ENCODE measurements around the gene HPN. TPM values are rescaled to one million over a fixed set of nuclear protein-coding genes. Genes with fewer than 3 reads are reported as not detected.

Gene HPN
- total and polyA plus RNA-seq, 2 of the 13 experiments (the other 11 are each of a cell fraction or from before 2014, with no cell fraction given), result 46.7 to 261 TPM

DNA sequence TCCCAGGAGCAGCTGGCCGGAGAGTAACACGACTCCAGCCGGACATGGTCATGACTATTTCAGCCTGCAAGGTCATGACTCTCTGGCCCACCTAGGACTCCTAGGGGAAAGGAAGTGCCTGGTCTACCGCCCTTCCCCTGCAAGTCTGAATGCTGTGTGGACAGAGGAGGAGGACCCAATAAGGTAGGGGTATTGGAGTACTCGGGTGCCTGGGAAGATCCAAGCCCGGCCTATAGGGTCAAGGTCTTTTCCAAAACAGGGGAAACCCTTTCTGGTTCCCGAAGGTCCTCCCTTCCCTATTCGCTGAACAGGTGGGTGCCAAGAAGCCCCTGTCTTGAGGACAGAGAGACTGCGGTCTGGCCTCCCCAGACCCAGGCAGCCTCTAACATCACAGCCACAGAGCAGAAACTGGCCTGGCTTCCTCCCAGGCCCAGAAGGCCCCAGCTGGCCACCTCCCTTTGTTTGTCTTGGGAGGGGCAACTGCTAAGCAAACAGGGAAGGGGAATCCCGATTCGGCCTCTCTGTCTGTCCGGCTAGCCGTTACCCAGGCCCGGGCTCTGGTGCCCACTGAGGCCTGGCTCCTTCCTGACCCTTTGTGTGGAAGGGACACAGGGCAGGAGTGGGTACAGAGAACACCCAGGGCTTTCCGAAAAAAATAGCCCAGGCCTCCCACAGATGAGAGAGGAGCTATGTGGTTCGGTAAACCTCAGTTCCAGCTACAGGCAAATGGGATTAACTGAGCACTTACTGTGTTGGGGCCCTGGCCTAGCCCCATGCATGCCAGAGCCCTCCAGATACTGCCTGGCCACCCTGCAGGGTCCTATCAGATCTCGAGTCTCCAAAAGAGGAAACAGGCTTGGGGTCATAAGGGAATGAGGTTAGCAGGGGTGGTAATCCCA lies 46.6 kb upstream of the HPN start (continued):
- TF ChIP-seq ATF4 (CRISPR knock-in tag; IDR thresholded peaks at IDR 0.05) (no peak), ZNF430 (CRISPR knock-in tag; IDR thresholded peaks at IDR 0.05) (0 out of 2 replicates have a peak, but pooled peaks have one; percentile 72), HNRNPK (IDR thresholded peaks at IDR 0.05; ENCODE audit: low read depth, low read length, poor library complexity, severe bottlenecking) (no peak), ZNF10 (CRISPR knock-in tag; IDR thresholded peaks at IDR 0.05; ENCODE audit: borderline replicate concordance, low read depth) (no peak), ZNF354B (CRISPR knock-in tag; IDR thresholded peaks at IDR 0.05) (no peak), POGK (CRISPR knock-in tag; conservative IDR thresholded peaks at IDR 0.05) (peak; percentile 56; the same call in 1 of the 2 replicates), KLF11 (CRISPR knock-in tag; IDR thresholded peaks at IDR 0.05) (peak; percentile 71), GATAD2A (CRISPR knock-in tag; IDR thresholded peaks at IDR 0.05) (peak; percentile 81; the same call in 1 of the 2 replicates), ZNF34 (CRISPR knock-in tag; IDR thresholded peaks at IDR 0.05; ENCODE audit: borderline replicate concordance) (no peak), ZNF121 (CRISPR knock-in tag; IDR thresholded peaks at IDR 0.05) (no peak), ZNF383 (CRISPR knock-in tag; IDR thresholded peaks at IDR 0.05; ENCODE audit: borderline replicate concordance) (no peak), ELF3 (CRISPR knock-in tag; IDR thresholded peaks at IDR 0.05) (peak; percentile 94), SETDB1 (CRISPR knock-in tag; IDR thresholded peaks at IDR 0.05; ENCODE audit: borderline replicate concordance) (no peak)
- TF ChIP-seq, protein P1, sequence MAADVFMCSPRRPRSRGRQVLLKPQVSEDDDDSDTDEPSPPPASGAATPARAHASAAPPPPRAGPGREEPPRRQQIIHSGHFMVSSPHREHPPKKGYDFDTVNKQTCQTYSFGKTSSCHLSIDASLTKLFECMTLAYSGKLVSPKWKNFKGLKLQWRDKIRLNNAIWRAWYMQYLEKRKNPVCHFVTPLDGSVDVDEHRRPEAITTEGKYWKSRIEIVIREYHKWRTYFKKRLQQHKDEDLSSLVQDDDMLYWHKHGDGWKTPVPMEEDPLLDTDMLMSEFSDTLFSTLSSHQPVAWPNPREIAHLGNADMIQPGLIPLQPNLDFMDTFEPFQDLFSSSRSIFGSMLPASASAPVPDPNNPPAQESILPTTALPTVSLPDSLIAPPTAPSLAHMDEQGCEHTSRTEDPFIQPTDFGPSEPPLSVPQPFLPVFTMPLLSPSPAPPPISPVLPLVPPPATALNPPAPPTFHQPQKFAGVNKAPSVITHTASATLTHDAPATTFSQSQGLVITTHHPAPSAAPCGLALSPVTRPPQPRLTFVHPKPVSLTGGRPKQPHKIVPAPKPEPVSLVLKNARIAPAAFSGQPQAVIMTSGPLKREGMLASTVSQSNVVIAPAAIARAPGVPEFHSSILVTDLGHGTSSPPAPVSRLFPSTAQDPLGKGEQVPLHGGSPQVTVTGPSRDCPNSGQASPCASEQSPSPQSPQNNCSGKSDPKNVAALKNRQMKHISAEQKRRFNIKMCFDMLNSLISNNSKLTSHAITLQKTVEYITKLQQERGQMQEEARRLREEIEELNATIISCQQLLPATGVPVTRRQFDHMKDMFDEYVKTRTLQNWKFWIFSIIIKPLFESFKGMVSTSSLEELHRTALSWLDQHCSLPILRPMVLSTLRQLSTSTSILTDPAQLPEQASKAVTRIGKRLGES (CRISPR knock-in tag; IDR thresholded peaks at IDR 0.05; ENCODE audit: borderline replicate concordance), result no peak
- TF ChIP-seq, protein P2, sequence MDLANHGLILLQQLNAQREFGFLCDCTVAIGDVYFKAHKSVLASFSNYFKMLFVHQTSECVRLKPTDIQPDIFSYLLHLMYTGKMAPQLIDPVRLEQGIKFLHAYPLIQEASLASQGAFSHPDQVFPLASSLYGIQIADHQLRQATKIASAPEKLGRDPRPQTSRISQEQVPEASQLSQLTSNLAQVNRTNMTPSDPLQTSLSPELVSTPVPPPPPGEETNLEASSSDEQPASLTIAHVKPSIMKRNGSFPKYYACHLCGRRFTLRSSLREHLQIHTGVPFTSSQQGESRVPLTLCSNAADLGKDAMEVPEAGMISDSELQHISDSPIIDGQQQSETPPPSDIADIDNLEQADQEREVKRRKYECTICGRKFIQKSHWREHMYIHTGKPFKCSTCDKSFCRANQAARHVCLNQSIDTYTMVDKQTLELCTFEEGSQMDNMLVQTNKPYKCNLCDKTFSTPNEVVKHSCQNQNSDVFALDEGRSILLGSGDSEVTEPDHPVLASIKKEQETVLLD (CRISPR knock-in tag; IDR thresholded peaks at IDR 0.05; ENCODE audit: low read depth), result peak; percentile 70; the same call in 1 of the 2 replicates
